ACC112 (cell line): Measurements from ENCODE around the gene IRF3.

Experiments used
- H2AFZ ChIP-seq: fragments of 200-600 bp; sonication (generic); one replicate; pipeline ENCODE4 v1.6.0; 2017; ENCODE audit warnings: antibody characterized with exemption, low read length; ENCODE audit not compliant: unreplicated experiment
- H3K27ac ChIP-seq: fragments of 200-600 bp; sonication (generic); 2 replicates; pipeline ENCODE4 v1.5.1; 2014; ENCODE audit warnings: low read depth, mild to moderate bottlenecking, antibody characterized with exemption, low read length, moderate library complexity
- H3K27me3 ChIP-seq: fragments of 200-600 bp; sonication (generic); 2 replicates; pipeline ENCODE4 v1.6.1; 2014; ENCODE audit warnings: mild to moderate bottlenecking, antibody characterized with exemption, low read length, moderate library complexity, mixed read lengths; ENCODE audit not compliant: insufficient read depth
- H3K36me3 ChIP-seq: fragments of 200-600 bp; sonication (generic); 2 replicates; pipeline ENCODE4 v1.6.1; 2016; ENCODE audit warnings: mild to moderate bottlenecking, antibody characterized with exemption, low read length, moderate library complexity, mixed read lengths; ENCODE audit not compliant: insufficient read depth
- H3K4me1 ChIP-seq: fragments of 200-600 bp; sonication (generic); one replicate; pipeline ENCODE4 v1.6.1; 2016; ENCODE audit warnings: low read length, mixed read lengths; ENCODE audit not compliant: insufficient read depth, unreplicated experiment, control insufficient read depth
- H3K4me3 ChIP-seq: fragments of 200-600 bp; sonication (generic); 2 replicates; pipeline ENCODE4 v1.5.1; 2014; ENCODE audit warnings: mild to moderate bottlenecking, low read depth, low read length
- H3K79me2 ChIP-seq: fragments of 200-600 bp; sonication (generic); one replicate; pipeline ENCODE4 v1.6.0; 2016; ENCODE audit warnings: low read length; ENCODE audit not compliant: control insufficient read depth, unreplicated experiment, insufficient read depth

Gene IRF3

DNA sequence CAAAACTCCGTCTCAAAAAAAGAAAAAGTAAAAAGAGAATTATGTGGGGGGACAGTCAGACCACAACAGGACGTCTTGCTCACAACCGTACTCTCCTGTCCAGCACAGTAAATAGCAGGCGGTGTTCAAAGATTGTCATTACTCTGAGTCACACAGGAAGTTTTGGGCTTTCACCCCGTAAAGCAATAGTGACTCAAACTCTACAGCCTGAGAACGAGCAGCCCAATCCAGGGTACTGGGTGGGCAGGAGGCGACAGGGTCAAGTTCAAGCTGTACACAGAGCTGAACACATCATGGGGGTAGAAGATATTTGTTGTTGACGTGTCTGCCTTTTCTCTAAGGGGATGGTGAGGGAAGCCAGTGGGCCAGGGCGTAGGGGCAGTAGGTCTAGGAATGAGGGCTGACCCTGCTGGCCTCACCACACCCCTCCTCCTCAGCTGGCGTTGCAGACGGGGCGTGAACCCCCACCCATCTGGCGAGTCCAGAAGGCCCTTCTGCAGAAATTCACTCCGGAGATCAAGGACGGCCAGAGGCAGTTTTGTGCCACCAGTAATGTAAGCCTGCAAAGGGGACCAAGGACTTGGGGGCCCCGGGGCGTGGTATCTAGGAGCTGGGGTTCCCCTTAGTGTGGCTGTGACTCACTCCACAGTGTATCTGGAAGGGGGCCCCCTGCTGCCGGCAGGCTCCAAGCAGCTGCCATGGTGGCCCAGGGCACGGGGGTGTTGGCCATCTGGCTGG is 51.4 kb downstream of the IRF3 start:
- Histone ChIP-seq H3K79me2 (peaks cover 5% of the 10 kb centered on the region), H3K27me3 (no peaks in the 10 kb centered on the region), H3K4me1 (peaks cover 28% of the 10 kb centered on the region), H3K27ac (peak overlapping the region; percentile 91), H3K36me3 (no peaks in the 10 kb centered on the region; the same call in 1 of the 2 replicates), H2AFZ (no peak overlapping the region), H3K4me3 (peak overlapping the region; percentile 47)

DNA sequence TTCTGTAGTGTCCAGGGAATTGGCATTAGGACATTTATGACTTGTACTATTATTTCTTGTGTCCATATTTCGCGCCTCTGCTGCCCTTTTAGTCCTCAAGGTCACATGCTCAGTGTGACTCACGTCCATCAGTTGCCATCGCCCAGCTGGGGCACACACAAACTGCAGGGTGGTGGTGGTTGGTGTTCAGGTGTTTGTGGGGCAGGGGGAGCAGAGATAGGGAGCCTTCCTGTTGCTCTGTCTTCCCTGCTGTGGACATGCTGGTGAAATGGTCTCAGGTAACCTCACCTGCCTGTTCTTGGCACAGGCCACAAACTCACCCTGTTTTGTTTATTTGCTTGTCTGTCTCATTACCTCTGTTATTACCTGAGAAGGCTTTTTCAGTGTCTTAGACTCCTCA is 52.3 kb downstream of the IRF3 start:
- Histone ChIP-seq H3K79me2 (peaks cover 5% of the 10 kb centered on the region), H3K4me3 (peak overlapping the region; percentile 16; the same call in 1 of the 2 replicates), H3K4me1 (peaks cover 28% of the 10 kb centered on the region), H3K27me3 (no peaks in the 10 kb centered on the region), H2AFZ (no peak overlapping the region), H3K27ac (peak overlapping the region; percentile 91), H3K36me3 (no peaks in the 10 kb centered on the region; the same call in 1 of the 2 replicates)
